ENCODE measurements around the gene ATAT1.

The ATAT1 gene

GRCh38 chr6:30626484-30627366, at the start of gene ATAT1:
TSS of gene ATAT1 (plus strand) at chr6:30626874.
- no peak for DNase-seq (ENCODE audit: low spot score)

- no peak for DNase-seq (ENCODE audit: low spot score)
Observed at GRCh38 chr6:30578051-30578450, 48.6 kb upstream of the ATAT1 start.

DNA sequence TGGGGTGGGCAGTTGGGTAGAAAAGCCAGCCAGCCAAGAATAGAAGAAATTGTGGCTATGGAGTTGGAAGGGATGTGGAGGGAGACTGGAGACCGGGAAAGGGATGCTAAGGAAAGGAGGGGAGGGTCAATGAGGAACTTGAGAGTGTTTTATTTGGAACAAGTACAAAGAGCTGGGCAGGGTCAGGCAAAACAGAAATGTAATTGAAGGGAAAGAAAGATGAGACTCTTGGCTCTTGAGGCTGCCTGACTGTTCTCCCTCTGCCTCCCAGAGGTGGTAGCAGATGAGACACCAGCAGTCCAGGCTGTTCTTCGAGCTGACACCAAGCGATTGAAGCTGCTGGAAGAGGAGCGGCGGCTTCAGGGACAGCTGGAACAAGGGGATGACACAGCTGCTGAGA, 42.8 kb upstream of the ATAT1 start:
- DNase-seq (ENCODE audit: low spot score): no peak

DNA sequence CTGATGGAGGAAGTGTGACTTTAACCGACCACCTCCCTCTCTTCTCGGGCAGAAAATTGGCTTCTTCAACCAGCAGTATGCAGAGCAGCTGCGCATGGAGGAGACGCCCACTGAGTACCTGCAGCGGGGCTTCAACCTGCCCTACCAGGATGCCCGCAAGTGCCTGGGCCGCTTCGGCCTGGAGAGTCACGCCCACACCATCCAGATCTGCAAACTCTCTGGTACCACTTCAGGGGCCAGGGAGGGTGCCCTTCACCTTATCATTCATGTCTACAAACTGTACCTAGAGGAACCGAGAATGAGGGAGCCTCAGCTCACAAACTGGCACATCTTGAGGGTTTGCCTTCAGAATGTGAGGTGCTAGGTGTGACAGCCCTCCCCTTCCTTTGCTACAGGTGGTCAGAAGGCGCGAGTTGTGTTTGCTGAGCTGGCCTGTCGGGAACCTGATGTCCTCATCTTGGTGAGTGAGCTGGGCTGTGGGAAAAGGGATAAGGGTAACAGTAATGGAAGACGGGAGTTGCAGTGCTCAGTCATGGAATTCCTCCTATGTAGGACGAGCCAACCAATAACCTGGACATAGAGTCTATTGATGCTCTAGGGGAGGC, 36.8 kb upstream of the ATAT1 start:
- DNase-seq (ENCODE audit: low spot score): no peak

- no peak for DNase-seq (ENCODE audit: low spot score)
Observed at GRCh38 chr6:30590509-30590908, 36.2 kb upstream of the ATAT1 start.

GRCh38 chr6:30591008-30591407, 35.7 kb upstream of the ATAT1 start:
- no peak for DNase-seq (ENCODE audit: low spot score)

GRCh38 chr6:30592287-30592686, 34.4 kb upstream of the ATAT1 start:
- no peak for DNase-seq (ENCODE audit: low spot score)

DNA sequence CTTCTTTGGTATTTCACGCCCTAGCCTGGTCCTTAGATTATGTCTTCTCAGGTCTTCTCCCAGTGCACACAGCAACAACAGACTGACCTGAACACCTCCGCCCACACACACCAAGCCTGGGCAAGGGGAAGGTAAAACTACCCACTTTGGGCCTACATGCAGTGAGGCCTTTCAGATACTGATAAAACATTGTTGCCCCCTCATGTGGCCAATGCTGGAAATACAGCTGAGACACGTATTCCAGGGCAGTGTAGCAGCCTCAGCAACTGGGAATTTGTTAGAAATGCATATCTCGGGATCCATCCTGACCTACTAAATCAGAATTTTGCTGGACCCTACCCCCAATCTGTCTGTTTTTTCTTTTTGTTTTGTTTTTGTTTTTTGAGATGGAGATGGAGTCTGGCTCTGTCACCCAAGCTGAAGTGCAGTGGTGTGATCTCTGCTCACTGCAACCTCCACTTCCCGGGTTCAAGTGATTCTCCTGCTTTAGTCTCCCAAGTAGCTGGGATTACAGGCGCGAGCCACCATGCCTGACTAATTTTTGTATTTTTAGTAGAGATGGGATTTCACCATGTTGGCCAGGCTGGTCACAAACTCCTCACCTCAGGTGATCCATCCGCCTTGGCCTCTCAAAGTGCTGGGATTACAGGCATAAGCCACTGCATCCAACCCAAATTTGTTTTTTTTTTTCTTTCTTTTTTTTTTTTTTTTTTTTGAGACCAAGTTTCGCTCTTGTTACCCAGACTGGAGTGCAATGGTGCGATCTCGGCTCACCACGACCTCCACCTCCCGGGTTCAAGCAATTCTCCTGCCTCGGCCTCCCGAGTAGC, 29.1 kb upstream of the ATAT1 start:
- DNase-seq (ENCODE audit: low spot score): peak; percentile 58

GRCh38 chr6:30598912-30599624, 27.6 kb upstream of the ATAT1 start:
- DNase-seq (ENCODE audit: low spot score): no peak

DNA sequence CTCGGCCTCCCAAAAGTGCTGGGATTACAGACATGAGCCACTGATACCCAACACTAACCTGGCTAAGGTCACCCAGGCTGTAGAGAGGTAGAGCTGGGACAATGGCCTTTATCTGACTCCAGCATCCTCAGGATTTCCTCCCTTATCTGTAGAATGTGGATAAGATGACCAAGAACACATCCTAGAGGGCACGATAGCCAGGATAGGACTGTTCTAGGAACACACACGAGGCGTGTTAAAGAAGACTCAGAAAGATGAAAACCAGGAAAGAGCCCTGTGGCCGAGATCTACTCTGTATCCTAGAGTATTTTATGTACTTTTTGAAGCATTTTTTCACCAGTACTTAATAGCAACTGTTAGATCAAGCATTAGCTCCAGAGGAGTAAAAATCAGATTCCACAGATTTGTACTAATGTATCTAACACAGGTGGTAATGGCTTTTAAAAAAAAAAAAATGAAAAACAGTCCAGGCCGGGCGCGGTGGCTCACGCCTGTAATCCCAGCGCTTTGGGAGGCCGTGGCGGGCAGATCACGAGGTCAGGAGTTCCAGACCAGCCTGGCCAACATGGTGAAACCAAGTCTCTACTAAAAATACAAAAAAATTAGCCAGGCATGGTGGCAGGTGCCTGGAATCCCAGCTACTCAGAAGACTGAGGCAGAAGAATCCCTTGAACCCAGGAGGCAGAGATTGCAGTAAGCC, 26.9 kb upstream of the ATAT1 start:
- DNase-seq (ENCODE audit: low spot score): no peak

- DNase-seq (ENCODE audit: low spot score): no peak
Observed at GRCh38 chr6:30600451-30600961, 26.2 kb upstream of the ATAT1 start.

GRCh38 chr6:30601436-30601814, 25.2 kb upstream of the ATAT1 start:
- no peak for DNase-seq (ENCODE audit: low spot score)

DNA sequence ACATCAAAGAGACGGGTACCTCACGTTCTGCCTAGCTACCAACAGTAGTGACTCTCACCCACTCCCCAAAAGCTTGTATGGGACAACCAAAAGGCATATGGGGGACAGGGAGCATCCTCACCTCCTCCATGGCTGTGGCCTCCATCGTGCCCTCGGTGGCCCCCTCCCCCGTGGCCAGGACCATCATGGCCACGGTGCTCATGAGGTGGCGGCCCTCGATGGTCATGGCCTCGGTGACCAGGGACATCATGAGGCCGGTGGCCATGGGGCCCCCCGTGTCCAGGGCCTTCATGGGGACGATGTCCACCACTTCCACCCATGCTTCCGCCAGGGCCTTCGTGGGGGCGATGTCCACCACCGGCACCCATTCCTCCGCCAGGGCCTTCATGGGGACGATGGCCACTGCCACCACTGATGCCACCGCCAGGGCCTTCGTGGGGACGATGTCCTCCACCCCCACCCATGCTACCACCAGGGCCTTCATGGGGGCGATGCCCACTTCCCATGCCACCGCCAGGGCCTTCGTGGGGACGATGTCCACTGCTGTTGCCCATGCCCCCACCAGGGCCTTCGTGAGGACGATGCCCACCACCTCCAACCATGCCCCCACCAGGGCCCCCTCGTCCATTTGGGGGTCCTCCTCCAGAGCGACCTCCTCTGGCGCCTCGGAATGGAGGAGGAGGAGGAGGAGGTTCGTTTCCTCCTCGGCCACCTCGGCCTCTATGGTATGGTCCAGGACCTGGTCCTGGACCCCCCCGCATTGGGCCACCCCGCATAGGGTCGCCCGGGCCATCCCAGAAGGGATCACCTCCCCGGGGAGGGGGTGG, 24.6 kb upstream of the ATAT1 start:
- no peak for DNase-seq (ENCODE audit: low spot score)

GRCh38 chr6:30603961-30604360, 22.7 kb upstream of the ATAT1 start:
- DNase-seq (ENCODE audit: low spot score): no peak

- no peak for DNase-seq (ENCODE audit: low spot score)
Observed at GRCh38 chr6:30610065-30610464, 16.6 kb upstream of the ATAT1 start.

DNA sequence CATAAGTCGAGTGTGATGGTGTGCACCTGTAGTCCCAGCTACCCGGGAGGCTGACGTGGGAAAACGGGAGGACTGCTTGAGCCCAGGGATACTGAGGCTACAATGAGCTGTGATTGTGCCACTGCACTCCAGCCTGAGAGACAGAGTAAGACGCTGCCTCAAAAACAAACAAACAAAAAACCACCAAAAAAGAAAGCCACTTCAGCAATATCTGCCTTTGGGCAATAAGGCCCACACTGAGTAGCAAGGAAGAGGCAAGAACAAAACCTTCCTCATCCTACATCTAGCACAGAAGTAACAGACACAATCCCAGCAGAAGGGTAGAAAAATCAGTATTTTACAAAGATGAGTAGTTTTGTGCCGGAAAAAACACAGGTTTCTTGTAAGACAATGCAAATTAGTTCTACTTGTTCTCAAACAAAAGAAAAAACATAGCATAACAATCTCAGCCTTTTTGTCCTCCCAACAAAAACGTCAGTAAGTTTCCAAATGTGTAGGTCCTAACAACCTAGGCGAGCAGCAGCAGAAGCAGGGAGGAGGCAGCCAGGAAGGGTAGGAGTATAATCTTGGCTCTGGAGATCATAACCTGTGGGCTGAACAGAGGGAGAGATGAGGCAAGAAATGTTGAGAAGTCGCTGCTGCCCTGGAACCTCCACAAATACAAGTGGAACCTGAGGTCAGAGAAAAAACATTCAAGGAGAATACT, 15.4 kb upstream of the ATAT1 start:
- DNase-seq (ENCODE audit: low spot score): no peak

DNA sequence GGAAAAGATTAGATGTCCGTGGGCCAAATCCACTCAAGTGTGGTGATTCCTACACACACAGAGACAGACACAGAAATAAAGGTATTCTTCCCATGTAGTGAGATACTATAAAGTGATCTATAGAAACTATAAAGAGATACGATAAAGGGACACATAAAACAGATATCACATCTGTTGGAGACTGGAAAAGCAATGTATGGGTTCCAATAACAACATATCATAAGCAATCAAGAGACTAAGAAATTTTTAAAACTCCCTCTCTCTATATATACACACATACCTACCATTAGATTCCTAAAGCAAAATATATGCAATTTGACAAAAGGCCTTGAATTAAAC, 14.8 kb upstream of the ATAT1 start:
- no peak for DNase-seq (ENCODE audit: low spot score)

DNA sequence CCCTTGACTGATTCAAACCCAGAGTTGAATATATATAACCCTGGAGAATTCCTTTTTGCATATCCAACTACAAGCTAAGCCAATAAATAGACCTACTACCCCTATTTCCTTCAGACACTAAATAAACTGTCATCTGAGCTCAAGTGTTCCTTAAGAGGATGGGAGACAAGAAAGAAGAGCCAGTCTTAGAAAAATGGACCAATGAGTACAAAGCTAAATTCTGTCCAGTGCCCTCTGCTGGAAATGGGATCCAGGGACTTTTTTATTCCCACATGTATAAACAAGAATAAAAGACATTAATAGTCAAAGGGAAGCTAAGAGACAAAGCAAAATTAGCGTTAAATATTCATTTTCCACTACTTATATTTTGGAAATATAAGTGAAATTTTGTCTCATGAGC, 14.5 kb upstream of the ATAT1 start:
- DNase-seq (ENCODE audit: low spot score): no peak

- DNase-seq (ENCODE audit: low spot score): no peak
Observed at GRCh38 chr6:30612687-30613248, 13.9 kb upstream of the ATAT1 start.

Measured in HuH-7.5 (cell line).